LNCaP clone FGC (cell line): ENCODE results near the gene ATRIP.
A peak's percentile ranks its signal among the peaks of the same experiment; 100 is the strongest.

ENCODE experiments used
- DNase-seq: peaks from one replicate; pipeline ENCODE4 v3.0.0-alpha.2; 2011; ENCODE audit warnings: low read depth
- H3K4me3 ChIP-seq: 2 replicates; pipeline ENCODE4 v1.5.1; 2011; ENCODE audit warnings: mild to moderate bottlenecking, low read depth, low read length, control low read depth
- CTCF ChIP-seq: IDR thresholded peaks from 2 replicates; pipeline ENCODE4 v1.5.1; 2012; ENCODE audit warnings: mild to moderate bottlenecking; ENCODE audit not compliant: control insufficient read depth, insufficient read depth; ENCODE audit errors: extremely low read depth

The ATRIP gene

GRCh38 chr3:48465237-48465530 lies 18.6 kb downstream of the ATRIP start:
- H3K4me3 ChIP-seq, result peak overlapping the region; percentile 32
- DNase-seq, result no peak
- TF ChIP-seq CTCF, result no peak

- TF ChIP-seq CTCF, result peak; percentile 82
- peak; percentile 100 for DNase-seq
- H3K4me3 ChIP-seq, result peak overlapping the region; percentile 71
Observed at GRCh38 chr3:48465531-48466378, 19.2 kb downstream of the ATRIP start.

GRCh38 chr3:48466386-48467109 lies 20.0 kb downstream of the ATRIP start:
- TF ChIP-seq CTCF, result no peak
- DNase-seq, result peak; percentile 34
- peak overlapping the region; percentile 71 for H3K4me3 ChIP-seq

- peak overlapping the region; percentile 71 for H3K4me3 ChIP-seq
- no peak for DNase-seq
Observed at GRCh38 chr3:48467110-48467454, 20.5 kb downstream of the ATRIP start.

GRCh38 chr3:48467473-48468267 lies 21.1 kb downstream of the ATRIP start:
- no peak for DNase-seq
- peak overlapping the region; percentile 71 for H3K4me3 ChIP-seq
- no peak for TF ChIP-seq CTCF

More at GRCh38 chr3:48467110-48467454, 20.5 kb downstream of the ATRIP start:
- TF ChIP-seq CTCF, result no peak

GRCh38 chr3:48468329-48468731 lies 21.8 kb downstream of the ATRIP start:
- DNase-seq, result no peak
- H3K4me3 ChIP-seq, result no peak overlapping the region
- TF ChIP-seq CTCF, result no peak
